Mammary epithelial cell (primary cell): ENCODE results near the gene CHI3L2.

Experiments
- CTCF ChIP-seq, 2 donors: IDR thresholded peaks in 1 of 2; conservative IDR thresholded peaks in 1 of 2; 2 replicates each; pipeline ENCODE4 v1.5.1; 2011 to 2012; ENCODE audit warnings: inconsistent platforms in 2 of 2, low read length in 2 of 2, mild to moderate bottlenecking in 2 of 2, control low read depth in 1 of 2, low read depth in 1 of 2; ENCODE audit not compliant: insufficient read depth in 1 of 2; ENCODE audit errors: extremely low read depth in 1 of 2
- EZH2 ChIP-seq: IDR thresholded peaks from 2 replicates; pipeline ENCODE4 v1.6.1; 2012; ENCODE audit warnings: low read length, inconsistent platforms, borderline replicate concordance

GRCh38 chr1:111227851-111228747 lies 586 bp downstream of the CHI3L2 start:
- TF ChIP-seq CTCF (conservative IDR thresholded peaks at IDR 0.05 in 1 of 2, IDR thresholded peaks at IDR 0.05 in 1 of 2; ENCODE audit: extremely low read depth in 1 of 2, insufficient read depth in 1 of 2, low read depth in 1 of 2, low read length in 2 of 2) (no peak), EZH2 (no peak)
